ENCODE data around the gene SYT15.

The SYT15 gene

DNA sequence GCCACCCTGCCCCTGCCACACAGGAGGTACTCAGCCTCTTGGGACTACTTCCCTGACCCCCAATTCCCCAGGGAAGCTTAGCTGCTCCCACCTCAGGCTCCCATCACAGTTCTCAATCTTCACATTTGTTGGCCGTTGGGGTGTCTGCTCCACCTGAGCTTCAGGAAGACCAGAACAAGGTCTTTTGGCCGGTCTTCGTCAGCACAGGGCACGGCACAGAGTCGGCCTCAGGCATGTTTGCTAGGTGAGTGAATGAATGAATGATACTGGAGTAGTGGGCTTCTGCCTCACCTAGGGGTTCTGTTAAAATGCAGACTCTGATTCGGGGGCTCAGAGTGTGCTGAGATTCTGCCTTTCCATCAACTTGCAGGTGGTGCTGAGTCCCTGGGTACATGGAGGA, 42.8 kb upstream of the SYT15 start:
- Histone ChIP-seq H3K27ac (replicated peaks) (no peak overlapping the region), H3K4me3 (replicated peaks; ENCODE audit: insufficient read depth, low read length) (no peak overlapping the region), H3K27me3 (ENCODE audit: insufficient read depth, poor library complexity, severe bottlenecking) (peaks cover 10% of the 10 kb centered on the region)
- no peak for DNase-seq (ENCODE audit: low read depth in 1 of 2, low spot score in 1 of 2)
- no peak for TF ChIP-seq REST (IDR thresholded peaks at IDR 0.05; ENCODE audit: insufficient replicate concordance, low read depth)
- TF ChIP-seq CTCF (IDR thresholded peaks at IDR 0.05; ENCODE audit: insufficient read depth, low read length), result no peak
- no peak for TF ChIP-seq POLR2AphosphoS5 (IDR thresholded peaks at IDR 0.05; ENCODE audit: low read depth)
- TF ChIP-seq GABPA (IDR thresholded peaks at IDR 0.05; ENCODE audit: low read depth), result no peak

DNA sequence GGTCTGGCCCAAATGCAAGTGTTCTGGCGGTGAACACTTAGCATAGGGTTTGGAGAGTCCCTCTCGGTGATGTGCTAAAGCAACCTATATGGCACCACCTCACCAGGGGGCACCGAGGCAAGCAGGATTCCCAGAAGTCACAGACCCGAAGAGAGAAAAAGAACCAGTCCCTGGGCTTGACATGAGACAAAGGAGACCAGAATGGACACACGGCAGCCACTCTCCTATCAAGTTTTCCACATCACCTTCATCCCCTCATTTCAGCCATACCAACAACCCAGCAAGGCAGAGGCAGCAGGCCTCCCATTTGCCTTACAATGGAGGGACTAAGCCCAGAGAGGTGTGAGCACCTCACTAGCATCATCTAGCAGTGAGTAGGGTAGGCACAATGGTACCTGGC, 42.1 kb upstream of the SYT15 start:
- H3K4me3 ChIP-seq (replicated peaks; ENCODE audit: insufficient read depth, low read length), result no peak overlapping the region
- no peak overlapping the region for H3K27ac ChIP-seq (replicated peaks)
- H3K27me3 ChIP-seq (ENCODE audit: insufficient read depth, poor library complexity, severe bottlenecking), result peaks cover 10% of the 10 kb centered on the region
- TF ChIP-seq SPI1 (IDR thresholded peaks at IDR 0.05; ENCODE audit: borderline replicate concordance, low read depth) (no peak), GABPA (IDR thresholded peaks at IDR 0.05; ENCODE audit: low read depth) (no peak), CTCF (IDR thresholded peaks at IDR 0.05; ENCODE audit: insufficient read depth, low read length) (no peak), REST (IDR thresholded peaks at IDR 0.05; ENCODE audit: insufficient replicate concordance, low read depth) (no peak), POLR2AphosphoS5 (IDR thresholded peaks at IDR 0.05; ENCODE audit: low read depth) (no peak)
- DNase-seq (ENCODE audit: low read depth in 1 of 2, low spot score in 1 of 2), result no peak

DNA sequence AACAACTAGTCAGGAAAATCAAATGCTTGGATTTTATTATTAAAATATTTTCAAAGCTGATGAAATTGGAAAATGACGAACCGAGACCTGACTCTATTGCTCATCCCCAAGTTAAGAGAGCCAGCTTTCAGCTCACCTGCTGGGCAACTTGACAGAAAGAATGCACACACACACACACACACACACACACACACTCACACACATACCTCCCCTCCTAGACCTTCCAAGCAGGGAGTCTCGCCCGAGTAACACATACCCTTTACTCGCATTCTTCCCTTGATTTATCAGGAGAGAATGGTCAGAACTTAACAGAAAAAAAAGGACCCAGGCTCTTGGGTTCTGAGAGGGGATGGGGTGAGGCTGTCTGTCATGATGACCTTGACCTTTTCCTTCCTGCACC, 41.6 kb upstream of the SYT15 start:
- TF ChIP-seq POLR2AphosphoS5 (IDR thresholded peaks at IDR 0.05; ENCODE audit: low read depth) (no peak), GABPA (IDR thresholded peaks at IDR 0.05; ENCODE audit: low read depth) (no peak), SPI1 (IDR thresholded peaks at IDR 0.05; ENCODE audit: borderline replicate concordance, low read depth) (no peak), CTCF (IDR thresholded peaks at IDR 0.05; ENCODE audit: insufficient read depth, low read length) (no peak), REST (IDR thresholded peaks at IDR 0.05; ENCODE audit: insufficient replicate concordance, low read depth) (no peak)
- Histone ChIP-seq H3K4me3 (replicated peaks; ENCODE audit: insufficient read depth, low read length) (no peak overlapping the region), H3K27me3 (ENCODE audit: insufficient read depth, poor library complexity, severe bottlenecking) (peaks cover 10% of the 10 kb centered on the region), H3K27ac (replicated peaks) (no peak overlapping the region)
- DNase-seq (ENCODE audit: low read depth in 1 of 2, low spot score in 1 of 2), result no peak

Data from HL-60 (cell line).